Adipocyte (in vitro differentiated cells): ENCODE measurements around the gene MLXIP.
"Not testable (repeated sequence)": the region's sequence is repeated elsewhere in the genome, so short reads cannot be mapped to it uniquely, and the experiment has no call there.

ENCODE experiments used
- DNase-seq: peaks from one replicate; pipeline ENCODE4 v3.0.0-alpha.2; 2015; ENCODE audit warnings: low read depth
- H3K27me3 ChIP-seq: replicated peaks from 2 replicates; pipeline ENCODE4 v1.7.0; 2013; ENCODE audit warnings: mild to moderate bottlenecking, low read length, moderate library complexity; ENCODE audit not compliant: control insufficient read depth, insufficient read depth
- H3K36me3 ChIP-seq: 2 replicates; pipeline ENCODE4 v1.7.0; 2013; ENCODE audit warnings: low read length, mild to moderate bottlenecking, moderate library complexity; ENCODE audit not compliant: control insufficient read depth, insufficient read depth, severe bottlenecking
- H3K4me1 ChIP-seq: 2 replicates; pipeline ENCODE4 v1.7.0; 2013; ENCODE audit warnings: mild to moderate bottlenecking, low read length, moderate library complexity; ENCODE audit not compliant: control insufficient read depth, insufficient read depth
- H3K4me3 ChIP-seq: 2 replicates; pipeline ENCODE4 v1.7.0; 2013; ENCODE audit warnings: mild to moderate bottlenecking, low read length, moderate library complexity
- H3K9ac ChIP-seq: 2 replicates; pipeline ENCODE4 v1.7.0; 2013; ENCODE audit warnings: mild to moderate bottlenecking, low read length, moderate library complexity
- H3K9me3 ChIP-seq: 2 replicates; pipeline ENCODE4 v1.7.0; 2013; ENCODE audit warnings: mild to moderate bottlenecking, low read length, moderate library complexity; ENCODE audit not compliant: control insufficient read depth

Gene MLXIP

DNA sequence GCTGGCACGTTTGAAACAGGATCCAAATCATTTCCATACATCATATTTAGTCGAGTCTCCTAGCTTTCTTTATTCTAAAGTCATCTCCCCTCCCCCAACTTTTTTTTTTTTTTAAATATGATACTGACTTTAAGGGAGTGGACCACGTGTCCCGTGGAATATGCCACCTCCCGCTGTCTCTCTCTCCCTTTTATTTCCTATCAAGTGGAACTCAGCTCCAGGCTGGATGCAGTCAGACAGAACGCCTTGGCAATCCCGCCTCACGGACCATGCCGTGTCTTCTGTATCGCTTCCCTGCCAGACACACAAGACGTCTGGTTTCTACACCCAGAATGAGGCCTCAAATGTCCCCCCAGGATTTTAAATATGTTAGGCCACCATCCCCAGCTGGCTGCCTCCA lies 35.6 kb upstream of the MLXIP start:
- DNase-seq: no peak
- Histone ChIP-seq H3K4me1 (no peaks in the 10 kb centered on the region), H3K27me3 (no peaks in the 10 kb centered on the region), H3K36me3 (peaks cover 3% of the 10 kb centered on the region), H3K9me3 (no peaks in the 10 kb centered on the region), H3K4me3 (no peak overlapping the region), H3K9ac (no peak overlapping the region)

DNA sequence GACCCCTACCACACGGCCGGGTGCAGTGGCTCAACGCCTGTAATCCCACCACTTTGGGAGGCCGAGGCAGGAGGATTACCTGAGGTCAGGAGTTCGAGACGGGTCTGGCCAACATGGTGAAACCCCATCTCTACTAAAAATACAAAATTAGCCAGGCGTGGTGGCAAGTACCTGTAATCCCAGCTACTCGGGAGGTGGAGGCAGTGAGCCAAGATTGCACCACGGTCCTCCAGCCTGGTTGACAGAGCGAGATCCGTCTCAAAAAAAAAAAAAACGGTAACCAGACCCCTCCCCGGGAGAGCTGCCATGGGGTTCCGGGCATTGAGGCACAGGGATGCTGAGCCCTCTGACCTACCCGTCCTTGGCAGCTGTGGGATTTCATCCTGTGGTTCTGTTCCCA lies 35.1 kb upstream of the MLXIP start:
- H3K36me3 ChIP-seq: peaks cover 3% of the 10 kb centered on the region
- no peaks in the 10 kb centered on the region for H3K9me3 ChIP-seq
- H3K27me3 ChIP-seq: no peaks in the 10 kb centered on the region
- DNase-seq: no peak
- no peaks in the 10 kb centered on the region for H3K4me1 ChIP-seq
- no peak overlapping the region for H3K4me3 ChIP-seq
- H3K9ac ChIP-seq: no peak overlapping the region

DNA sequence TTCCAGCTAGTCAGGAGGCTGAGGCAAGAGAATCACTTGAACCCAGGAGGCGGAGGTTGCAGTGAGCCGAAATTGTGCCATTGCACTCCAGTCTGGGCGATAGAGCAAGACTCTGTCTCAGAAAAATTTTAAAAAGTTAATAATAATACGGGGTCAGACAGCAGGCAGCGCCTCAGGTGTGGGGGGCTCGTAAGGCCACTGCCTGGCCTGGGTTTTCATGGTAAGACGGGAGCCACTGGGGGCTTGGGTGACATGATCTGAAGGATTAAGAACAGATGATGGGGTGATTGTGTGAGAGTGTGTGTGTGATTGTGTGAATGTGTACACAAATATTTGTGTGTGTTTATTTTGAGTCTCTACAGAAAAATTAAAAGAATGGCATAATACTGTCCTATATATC lies 33.3 kb upstream of the MLXIP start:
- DNase-seq: no peak
- no peaks in the 10 kb centered on the region for H3K4me1 ChIP-seq
- no peaks in the 10 kb centered on the region for H3K27me3 ChIP-seq
- no peaks in the 10 kb centered on the region for H3K9me3 ChIP-seq
- peaks cover 3% of the 10 kb centered on the region for H3K36me3 ChIP-seq
- H3K4me3 ChIP-seq: no peak overlapping the region
- H3K9ac ChIP-seq: no peak overlapping the region

DNA sequence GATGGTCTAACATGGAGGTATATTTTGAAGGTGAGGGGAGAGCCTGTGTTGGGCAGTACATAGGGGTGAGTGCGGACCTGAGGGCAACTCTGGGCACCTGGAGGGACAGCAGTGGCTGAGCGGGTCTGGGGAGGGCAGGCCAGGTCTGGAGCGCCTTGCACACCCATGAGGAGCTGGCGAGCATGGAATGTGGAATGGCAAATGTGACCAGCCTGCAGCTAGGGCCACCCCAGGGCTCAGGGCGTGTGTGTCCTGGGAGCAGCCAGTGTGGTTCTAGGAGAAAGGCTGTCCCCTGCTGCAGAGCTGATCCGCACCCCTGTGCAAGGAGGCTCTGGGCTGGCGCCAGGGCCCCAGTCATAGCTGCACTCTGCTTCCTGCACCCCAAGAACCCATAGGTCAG lies 32.4 kb upstream of the MLXIP start:
- H3K27me3 ChIP-seq: no peaks in the 10 kb centered on the region
- peaks cover 3% of the 10 kb centered on the region for H3K36me3 ChIP-seq
- H3K9me3 ChIP-seq: no peaks in the 10 kb centered on the region
- H3K4me1 ChIP-seq: no peaks in the 10 kb centered on the region
- no peak overlapping the region for H3K9ac ChIP-seq
- no peak for DNase-seq
- no peak overlapping the region for H3K4me3 ChIP-seq

DNA sequence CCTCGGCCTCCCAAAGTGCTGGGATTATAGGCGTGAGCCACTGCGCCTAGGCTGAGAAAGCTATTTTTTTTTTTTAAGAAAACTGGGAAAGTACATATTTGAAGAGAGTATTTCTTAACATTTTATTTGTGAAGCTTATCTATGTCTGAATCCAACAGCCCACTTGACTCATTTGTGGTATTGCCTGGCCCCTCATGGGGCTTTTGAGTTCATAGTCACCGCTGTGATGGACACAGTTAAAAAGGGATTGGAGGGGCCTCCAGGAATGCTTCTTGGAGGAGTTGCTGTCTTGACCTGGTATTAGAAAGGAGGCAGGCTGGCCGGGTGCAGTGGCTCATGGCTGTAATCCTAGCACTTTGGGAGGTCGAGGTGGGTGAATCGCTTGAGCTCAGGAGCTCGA lies 30.4 kb upstream of the MLXIP start:
- H3K4me1 ChIP-seq: peaks cover 5% of the 10 kb centered on the region
- no peak overlapping the region for H3K9ac ChIP-seq
- peaks cover 3% of the 10 kb centered on the region for H3K36me3 ChIP-seq
- H3K9me3 ChIP-seq: no peaks in the 10 kb centered on the region
- H3K27me3 ChIP-seq: no peaks in the 10 kb centered on the region
- H3K4me3 ChIP-seq: no peak overlapping the region
- DNase-seq: peak; percentile 26

DNA sequence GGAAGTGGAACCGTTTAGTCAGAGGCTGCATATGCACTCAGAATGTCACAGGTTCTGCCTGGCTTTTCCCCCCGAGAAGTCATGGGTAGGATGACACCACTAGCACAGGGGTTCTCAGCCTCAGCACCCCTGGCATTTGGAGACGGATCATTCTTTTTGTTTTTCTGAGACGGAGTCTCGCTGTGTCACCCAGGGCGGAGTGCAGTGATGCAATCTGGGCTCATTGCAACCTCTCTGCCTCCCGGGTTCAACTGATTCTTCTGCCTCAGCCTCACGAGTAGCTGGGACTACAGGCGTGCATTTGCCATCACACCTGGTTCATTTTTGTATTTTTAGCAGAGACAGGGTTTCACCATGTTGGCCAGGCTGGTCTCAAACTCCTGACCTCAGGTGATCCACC lies 28.7 kb upstream of the MLXIP start:
- H3K4me1 ChIP-seq: peaks cover 5% of the 10 kb centered on the region
- no peak overlapping the region for H3K4me3 ChIP-seq
- DNase-seq: no peak
- H3K9me3 ChIP-seq: no peaks in the 10 kb centered on the region
- no peaks in the 10 kb centered on the region for H3K36me3 ChIP-seq
- no peak overlapping the region for H3K9ac ChIP-seq
- H3K27me3 ChIP-seq: no peaks in the 10 kb centered on the region

DNA sequence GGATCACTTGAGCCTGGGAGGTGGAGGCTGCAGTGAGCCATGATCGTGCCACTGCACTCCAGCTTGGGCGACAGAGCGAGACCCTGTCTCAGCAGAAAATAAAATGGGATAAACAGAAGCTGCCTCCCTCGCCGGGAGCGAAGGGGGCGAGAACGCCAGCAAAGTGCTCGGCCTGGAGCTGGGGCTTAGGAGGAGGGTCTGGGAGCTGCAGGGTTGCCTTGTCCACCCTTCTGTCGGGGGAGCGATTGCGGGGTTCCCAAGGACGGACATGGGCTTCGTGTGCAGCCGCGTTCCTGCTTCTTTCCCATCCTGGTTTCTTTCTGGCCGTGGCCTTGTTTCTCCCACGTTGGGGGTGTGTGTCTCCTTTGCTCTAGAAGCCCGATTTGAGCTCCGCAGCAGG lies 27.9 kb upstream of the MLXIP start:
- no peak for DNase-seq
- H3K27me3 ChIP-seq: no peaks in the 10 kb centered on the region
- no peak overlapping the region for H3K9ac ChIP-seq
- no peaks in the 10 kb centered on the region for H3K36me3 ChIP-seq
- H3K4me1 ChIP-seq: peaks cover 5% of the 10 kb centered on the region
- H3K9me3 ChIP-seq: no peaks in the 10 kb centered on the region
- no peak overlapping the region for H3K4me3 ChIP-seq

DNA sequence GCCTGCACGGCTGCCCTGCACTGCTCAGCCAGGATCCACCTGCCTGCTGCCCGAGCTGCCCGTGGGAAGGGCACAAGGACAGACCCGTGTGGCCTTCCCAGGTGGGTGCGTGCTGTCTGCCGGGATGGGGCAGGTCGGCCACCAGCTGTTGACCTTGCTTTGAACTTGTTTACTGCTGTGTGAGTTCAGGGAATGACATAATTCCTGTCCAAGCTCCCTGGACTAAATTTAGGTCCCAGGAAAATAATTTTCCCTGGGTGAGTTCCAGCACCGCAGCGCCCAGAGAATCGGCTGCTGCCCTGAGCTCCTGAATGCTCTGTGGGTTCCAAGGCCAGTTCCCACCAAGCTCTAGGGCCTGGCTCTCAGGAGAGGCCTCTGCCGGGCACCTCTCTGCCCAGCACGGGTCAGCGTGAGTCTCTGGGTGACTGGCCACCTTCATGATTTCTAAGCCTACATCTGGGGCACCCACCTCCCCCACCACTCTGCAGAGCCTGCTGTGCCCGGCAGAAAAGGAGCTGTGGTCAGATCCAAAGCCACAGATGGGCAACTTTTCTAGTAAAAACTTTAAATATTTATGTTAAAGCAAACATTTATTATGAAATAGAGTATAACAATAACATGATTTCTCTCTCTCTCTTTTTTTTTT lies 27.2 kb upstream of the MLXIP start:
- no peak overlapping the region for H3K4me3 ChIP-seq
- no peaks in the 10 kb centered on the region for H3K27me3 ChIP-seq
- DNase-seq: no peak
- H3K36me3 ChIP-seq: no peaks in the 10 kb centered on the region
- no peaks in the 10 kb centered on the region for H3K9me3 ChIP-seq
- H3K4me1 ChIP-seq: peaks cover 5% of the 10 kb centered on the region
- H3K9ac ChIP-seq: no peak overlapping the region

DNA sequence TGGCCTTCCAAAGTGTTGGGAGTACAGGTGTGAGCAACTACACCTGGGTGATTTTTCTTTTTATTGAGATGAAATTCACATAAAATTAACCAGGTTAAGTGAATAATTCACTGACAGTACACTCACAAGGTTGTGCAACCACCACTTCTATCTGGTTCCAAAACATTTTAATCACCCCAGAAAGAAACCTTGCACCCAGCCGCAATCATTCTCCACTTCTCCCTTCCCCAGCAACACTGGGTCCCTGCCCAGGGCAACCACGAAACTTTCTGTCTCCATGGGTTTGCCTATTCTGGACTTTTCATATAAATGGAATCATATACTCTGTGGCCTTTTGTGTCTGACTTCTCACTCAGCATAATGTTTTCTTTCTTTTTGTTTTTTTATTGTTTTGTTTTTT lies 26.3 kb upstream of the MLXIP start:
- H3K36me3 ChIP-seq: no peaks in the 10 kb centered on the region
- no peak for DNase-seq

DNA sequence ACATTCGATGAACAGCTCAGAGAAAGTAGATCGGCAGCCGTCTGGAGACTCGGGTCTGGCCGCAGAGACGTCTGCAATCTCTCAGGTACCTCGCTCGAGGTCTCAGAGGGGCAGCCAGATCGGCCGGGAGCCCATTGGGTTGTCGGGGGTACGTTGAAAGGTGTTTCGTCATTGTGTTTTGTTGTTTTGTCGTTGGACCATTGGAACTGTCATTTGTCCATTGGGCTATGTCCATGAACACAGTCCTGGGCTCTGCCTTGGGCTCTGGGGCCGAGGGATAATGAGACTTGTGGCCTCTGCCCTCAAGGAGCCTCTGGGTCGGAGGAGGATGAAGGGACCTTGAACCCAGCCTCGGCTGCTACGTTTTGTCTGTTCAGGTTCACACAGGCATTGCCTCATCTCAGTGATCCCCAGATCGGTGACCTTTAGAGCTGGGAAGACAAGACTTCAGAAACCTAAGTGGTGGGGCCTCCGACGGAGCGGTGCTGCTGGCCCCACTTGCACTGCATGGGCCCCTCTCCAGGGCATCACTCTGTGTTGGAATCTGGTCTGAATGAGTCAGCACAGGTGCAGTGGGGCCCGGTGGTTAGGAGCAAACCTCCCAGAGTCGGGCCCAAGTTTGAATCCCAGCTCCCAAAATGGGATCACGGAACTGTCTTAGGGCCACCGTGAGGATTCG lies 23.6 kb upstream of the MLXIP start:
- no peaks in the 10 kb centered on the region for H3K9me3 ChIP-seq
- H3K27me3 ChIP-seq: no peaks in the 10 kb centered on the region
- DNase-seq: no peak
- peaks cover 5% of the 10 kb centered on the region for H3K4me1 ChIP-seq
- peaks cover 5% of the 10 kb centered on the region for H3K36me3 ChIP-seq
- H3K4me3 ChIP-seq: no peak overlapping the region
- H3K9ac ChIP-seq: no peak overlapping the region

More for the DNA sequence above, 26.3 kb upstream of the MLXIP start:
- Histone ChIP-seq H3K4me1 (peaks cover 5% of the 10 kb centered on the region), H3K27me3 (no peaks in the 10 kb centered on the region), H3K9me3 (no peaks in the 10 kb centered on the region), H3K9ac (no peak overlapping the region), H3K4me3 (no peak overlapping the region)

DNA sequence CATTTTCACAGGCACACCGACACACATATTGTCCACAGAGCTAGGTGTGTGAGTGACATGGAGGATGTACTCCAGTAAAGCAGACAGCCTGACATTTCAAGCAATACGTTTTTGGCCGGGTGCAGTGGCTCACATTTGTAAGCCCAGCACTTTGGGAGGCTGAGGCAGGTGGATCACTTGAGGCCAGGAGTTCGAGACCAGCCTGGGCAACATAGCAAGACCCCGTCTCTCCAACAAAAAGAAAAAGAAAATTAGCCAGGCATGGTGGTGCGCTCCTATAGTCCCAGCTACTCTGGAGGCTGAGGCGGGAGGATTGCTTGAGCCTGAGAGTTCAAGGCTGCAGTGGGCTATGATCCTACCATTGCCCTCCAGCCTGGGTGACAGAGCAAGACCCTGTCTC lies 22.1 kb upstream of the MLXIP start:
- not testable (repeated sequence) for H3K36me3 ChIP-seq, H3K9me3 ChIP-seq, H3K4me3 ChIP-seq, H3K27me3 ChIP-seq, DNase-seq, H3K4me1 ChIP-seq, H3K9ac ChIP-seq
